Measurements from ENCODE around the gene SLC8A1.

Gene SLC8A1

DNA sequence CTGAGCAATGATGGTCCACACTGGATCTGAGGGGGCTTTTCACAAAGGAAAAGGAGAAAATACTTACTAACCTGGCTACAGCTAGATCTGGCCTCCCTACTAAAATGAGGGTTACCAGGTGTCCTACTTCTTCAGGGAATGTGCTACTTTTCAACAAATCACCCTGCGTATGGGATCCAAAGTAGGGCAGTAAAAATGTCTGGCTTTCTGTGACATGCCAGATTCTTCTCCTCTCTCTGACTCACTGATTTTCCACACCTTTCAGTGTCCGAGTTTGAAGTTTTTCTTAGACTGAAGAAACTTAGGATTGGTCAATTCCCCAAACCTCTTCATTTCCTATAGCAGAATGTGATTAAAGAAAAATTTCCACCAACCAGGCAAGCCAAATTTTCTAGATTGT lies 71.2 kb downstream of the SLC8A1 start:
- DNase-seq = no peak

- DNase-seq = no peak
These were observed 71.8 kb downstream of the SLC8A1 start for GRCh38 chr2:40380041-40380440.

- no peak for DNase-seq
These were observed 77.2 kb downstream of the SLC8A1 start for GRCh38 chr2:40374543-40375240.

GRCh38 chr2:40373111-40373510 lies 78.8 kb downstream of the SLC8A1 start:
- DNase-seq = no peak

GRCh38 chr2:40372283-40372985 lies 79.5 kb downstream of the SLC8A1 start:
- DNase-seq = no peak

- no peak for DNase-seq
These were observed 80.2 kb downstream of the SLC8A1 start for GRCh38 chr2:40371525-40372282.

DNA sequence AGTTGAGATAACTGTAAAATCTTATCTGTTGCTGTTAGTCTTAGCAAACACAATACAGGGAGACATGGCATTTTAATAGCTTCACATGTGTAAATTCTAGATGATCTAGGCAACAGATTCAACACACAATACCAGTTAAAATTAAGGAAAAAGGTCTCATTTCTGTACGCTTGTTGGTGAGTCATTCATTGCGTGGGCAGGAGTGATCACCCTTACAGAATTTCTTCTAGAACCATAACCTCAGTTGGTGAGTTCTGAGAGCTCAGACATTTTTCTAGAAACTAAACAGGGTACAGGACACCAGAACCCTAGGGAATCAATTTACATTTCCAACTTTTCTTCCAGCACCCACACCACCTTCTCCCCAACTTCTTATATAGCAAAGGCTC lies 81.9 kb downstream of the SLC8A1 start:
- no peak for DNase-seq

DNA sequence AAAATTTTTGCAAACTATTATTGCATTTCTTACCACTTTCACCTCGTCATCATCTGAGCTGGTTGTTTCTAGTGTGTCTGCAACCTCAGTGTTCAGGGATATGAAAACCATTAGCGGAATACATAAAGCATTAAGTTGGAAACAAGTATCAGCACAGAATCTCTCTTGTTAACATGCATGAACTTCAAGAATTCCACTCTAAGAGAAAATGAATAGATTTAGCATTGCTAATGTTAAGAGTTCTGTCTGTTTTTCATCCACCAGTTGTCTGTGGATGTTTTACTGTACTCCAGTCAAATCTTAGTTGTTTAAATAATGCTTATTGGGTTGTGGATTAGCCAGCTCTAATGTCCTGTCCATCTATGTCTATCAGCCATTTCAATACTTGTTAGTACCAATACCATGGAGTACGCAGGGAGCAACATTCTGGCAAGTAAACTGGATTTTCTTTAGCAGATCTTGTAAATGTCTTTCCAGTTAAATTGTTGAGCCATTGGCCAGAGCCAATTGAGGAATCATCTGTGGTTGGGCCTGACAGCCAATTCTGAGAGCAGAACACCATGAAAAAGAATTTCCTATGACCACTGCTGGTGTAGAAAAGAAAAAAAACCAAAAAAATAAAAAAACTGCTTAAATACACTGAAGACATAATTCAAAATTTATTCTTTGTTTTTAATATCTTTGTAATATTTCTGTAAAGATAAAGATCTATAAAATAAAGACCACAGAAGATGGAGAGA lies 82.5 kb downstream of the SLC8A1 start:
- DNase-seq = no peak

DNA sequence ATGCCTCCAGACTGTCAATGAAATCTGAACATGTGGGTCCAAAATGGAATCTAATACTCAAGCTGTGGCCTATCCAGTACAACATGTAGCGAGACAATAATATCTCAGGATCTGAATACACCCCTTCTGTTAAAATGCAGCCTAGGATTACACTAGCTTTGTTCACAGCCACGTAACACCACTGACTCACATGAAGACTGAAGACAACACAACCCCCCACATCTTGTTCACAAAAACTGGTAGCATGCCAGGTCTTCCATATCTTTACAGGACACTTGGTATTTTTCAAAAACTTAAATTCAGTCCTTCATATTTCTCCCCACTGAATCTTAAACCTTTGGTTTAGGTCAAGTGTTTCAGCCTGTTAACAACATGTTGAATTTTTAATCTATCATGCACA lies 84.2 kb downstream of the SLC8A1 start:
- DNase-seq = no peak

GRCh38 chr2:40367032-40367431 lies 84.9 kb downstream of the SLC8A1 start:
- DNase-seq = no peak

GRCh38 chr2:40364151-40364874 lies 87.6 kb downstream of the SLC8A1 start:
- DNase-seq = no peak

GRCh38 chr2:40363631-40364030 lies 88.3 kb downstream of the SLC8A1 start:
- DNase-seq = no peak

GRCh38 chr2:40363231-40363630 lies 88.7 kb downstream of the SLC8A1 start:
- no peak for DNase-seq

DNA sequence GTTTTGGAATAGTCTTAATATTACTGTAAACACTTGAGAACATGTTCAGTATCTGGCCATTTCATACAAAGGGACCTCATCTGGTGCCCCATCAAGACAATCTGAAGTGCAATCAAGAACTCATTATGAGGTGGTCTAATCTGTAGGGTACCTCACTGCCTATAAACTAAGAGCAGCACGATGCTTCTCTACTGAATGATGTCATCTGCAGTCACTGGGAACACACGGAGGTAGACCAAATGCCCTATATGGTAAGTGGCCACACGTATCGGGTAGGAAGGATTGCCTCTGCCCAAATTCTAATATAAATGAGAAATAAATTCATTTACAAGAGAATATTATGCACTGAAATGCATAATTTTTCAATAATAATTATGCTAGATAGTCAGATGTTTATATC lies 90.4 kb downstream of the SLC8A1 start:
- DNase-seq = no peak

GRCh38 chr2:40360652-40361051 lies 91.2 kb downstream of the SLC8A1 start:
- DNase-seq = no peak

DNA sequence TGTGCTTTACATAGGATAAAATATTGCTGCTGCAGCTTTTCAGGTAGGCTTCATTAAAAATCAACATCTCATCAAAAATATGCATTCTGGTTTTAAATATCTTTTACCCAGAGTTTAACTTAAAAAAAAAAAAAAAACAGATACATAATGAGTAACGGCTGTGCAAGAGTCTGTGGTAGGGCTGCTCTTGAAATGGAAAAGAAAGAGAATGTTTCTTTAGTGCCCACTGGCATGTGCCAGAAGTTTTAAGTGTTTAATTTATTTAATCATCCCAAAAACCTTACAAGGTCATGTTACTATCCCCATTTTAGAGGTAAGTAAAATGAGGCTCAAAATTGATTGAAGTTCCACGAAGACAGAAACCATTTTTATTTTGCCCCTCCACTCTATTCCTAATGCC lies 92.1 kb downstream of the SLC8A1 start:
- DNase-seq = no peak

- no peak for DNase-seq
These were observed 93.1 kb downstream of the SLC8A1 start for GRCh38 chr2:40358783-40359182.

GRCh38 chr2:40357667-40358066 lies 94.2 kb downstream of the SLC8A1 start:
- DNase-seq = no peak

GRCh38 chr2:40355451-40355850 lies 96.4 kb downstream of the SLC8A1 start:
- DNase-seq = no peak

DNA sequence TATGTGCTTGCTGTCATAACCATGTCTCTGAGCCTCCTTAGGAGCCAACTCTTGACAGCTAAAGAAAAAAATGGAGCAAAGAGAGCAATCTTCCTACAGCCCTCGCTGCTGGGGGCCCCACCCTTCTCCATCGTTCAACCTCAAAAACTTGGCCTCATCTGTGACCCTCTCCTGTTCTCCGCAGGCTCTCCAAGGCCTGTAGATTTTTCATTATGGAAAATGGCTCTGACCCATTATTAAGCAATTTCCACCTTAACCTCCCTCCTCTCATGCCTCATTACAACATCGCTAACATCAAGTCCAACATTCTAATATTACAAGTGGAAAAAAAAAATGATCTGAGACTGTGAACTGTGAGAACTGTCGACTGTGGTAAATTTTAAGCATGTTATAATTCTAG lies 98.7 kb downstream of the SLC8A1 start:
- no peak for DNase-seq

GRCh38 chr2:40352703-40353099 lies 99.2 kb downstream of the SLC8A1 start:
- no peak for DNase-seq

DNA sequence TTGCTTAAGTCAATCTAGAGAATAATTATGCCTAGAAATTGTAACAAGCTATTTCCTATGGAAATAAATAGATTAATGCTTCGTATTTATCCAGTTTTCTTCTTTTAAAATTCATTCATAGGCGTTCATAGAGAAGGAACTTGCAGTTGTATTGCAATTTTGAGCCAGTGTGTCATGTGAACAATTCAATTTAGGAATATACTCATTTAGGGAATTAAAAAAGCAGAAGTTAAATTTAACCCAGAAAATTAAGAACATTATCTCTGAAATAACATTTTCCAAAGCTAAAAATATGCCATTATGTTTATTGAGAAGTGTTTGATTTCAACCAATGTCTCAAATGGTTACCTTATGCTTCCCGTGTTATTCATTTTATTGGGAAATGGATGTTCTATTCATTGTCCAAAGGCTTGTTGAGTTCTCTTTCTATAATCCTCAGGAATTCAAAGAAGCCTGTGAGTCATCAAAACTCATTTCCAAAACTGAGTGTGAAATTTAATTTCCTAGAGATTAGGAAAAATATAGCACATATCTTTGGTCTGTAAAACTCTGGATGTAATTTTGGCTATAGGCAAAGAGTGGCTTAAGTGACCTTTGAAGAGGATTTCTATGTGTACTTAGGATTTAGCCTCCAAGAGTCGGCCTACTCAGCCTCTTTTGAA lies 99.7 kb downstream of the SLC8A1 start:
- no peak for DNase-seq
